ENCODE measurements around the gene SYCP2. TPM values are rescaled to one million over a fixed set of nuclear protein-coding genes. Genes with fewer than 3 reads are reported as not detected.

The SYCP2 gene, protein sequence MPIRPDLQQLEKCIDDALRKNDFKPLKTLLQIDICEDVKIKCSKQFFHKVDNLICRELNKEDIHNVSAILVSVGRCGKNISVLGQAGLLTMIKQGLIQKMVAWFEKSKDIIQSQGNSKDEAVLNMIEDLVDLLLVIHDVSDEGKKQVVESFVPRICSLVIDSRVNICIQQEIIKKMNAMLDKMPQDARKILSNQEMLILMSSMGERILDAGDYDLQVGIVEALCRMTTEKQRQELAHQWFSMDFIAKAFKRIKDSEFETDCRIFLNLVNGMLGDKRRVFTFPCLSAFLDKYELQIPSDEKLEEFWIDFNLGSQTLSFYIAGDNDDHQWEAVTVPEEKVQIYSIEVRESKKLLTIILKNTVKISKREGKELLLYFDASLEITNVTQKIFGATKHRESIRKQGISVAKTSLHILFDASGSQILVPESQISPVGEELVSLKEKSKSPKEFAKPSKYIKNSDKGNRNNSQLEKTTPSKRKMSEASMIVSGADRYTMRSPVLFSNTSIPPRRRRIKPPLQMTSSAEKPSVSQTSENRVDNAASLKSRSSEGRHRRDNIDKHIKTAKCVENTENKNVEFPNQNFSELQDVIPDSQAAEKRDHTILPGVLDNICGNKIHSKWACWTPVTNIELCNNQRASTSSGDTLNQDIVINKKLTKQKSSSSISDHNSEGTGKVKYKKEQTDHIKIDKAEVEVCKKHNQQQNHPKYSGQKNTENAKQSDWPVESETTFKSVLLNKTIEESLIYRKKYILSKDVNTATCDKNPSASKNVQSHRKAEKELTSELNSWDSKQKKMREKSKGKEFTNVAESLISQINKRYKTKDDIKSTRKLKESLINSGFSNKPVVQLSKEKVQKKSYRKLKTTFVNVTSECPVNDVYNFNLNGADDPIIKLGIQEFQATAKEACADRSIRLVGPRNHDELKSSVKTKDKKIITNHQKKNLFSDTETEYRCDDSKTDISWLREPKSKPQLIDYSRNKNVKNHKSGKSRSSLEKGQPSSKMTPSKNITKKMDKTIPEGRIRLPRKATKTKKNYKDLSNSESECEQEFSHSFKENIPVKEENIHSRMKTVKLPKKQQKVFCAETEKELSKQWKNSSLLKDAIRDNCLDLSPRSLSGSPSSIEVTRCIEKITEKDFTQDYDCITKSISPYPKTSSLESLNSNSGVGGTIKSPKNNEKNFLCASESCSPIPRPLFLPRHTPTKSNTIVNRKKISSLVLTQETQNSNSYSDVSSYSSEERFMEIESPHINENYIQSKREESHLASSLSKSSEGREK (N-terminal part only)
- not detected for polyA plus RNA-seq (2012; ENCODE audit: missing spikeins)

DNA sequence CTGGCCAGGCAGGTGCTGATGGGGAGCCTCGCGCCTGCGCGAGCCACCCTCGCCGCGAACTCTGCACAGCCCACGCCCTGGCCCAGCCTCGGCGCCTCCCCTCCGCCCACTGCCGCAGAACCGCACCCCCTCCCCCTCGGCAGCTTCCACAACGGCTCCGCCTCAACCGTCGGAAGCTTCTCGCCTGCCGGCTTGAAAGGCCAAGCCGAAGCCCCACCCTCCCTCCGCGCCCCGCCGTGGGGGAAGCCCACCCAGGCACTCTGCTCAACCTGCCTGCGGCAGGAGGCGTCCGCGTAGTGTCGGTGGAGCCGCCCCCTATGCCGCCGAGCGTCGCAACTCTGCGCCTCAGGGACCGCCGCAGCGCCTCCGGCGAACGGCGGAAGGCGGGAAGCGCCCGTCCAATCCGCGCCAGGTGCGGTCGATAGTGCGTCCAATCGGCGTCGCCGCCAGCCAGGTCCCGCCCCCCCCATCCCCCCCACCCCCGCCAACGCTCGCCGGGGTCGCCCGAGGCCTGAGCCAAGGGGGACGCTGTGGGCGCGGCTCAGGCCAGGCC is at the start of gene SYCP2:
SYCP2 (minus strand) TSS at position 342 of the 553 bp plus-strand sequence. CDS start 11,224 bp downstream, outside the sequence.
- TF ChIP-seq POLR2A (IDR thresholded peaks at IDR 0.05; ENCODE audit: low read depth, low read length) (no peak), TAF1 (IDR thresholded peaks at IDR 0.05; ENCODE audit: borderline replicate concordance, low read depth, low read length) (no peak), POLR2AphosphoS5 (IDR thresholded peaks at IDR 0.05; ENCODE audit: low read depth, low read length) (no peak)
- no peak for DNase-seq (ENCODE audit: insufficient read length)
- FAIRE-seq, result no peak

- no peak for TF ChIP-seq POLR2AphosphoS5 (IDR thresholded peaks at IDR 0.05; ENCODE audit: low read depth, low read length)
- TF ChIP-seq TAF1 (IDR thresholded peaks at IDR 0.05; ENCODE audit: borderline replicate concordance, low read depth, low read length), result no peak
- no peak for TF ChIP-seq POLR2A (IDR thresholded peaks at IDR 0.05; ENCODE audit: low read depth, low read length)
- FAIRE-seq (no peak), DNase-seq (ENCODE audit: insufficient read length) (no peak)
These were observed 49.6 kb upstream of the SYCP2 start for GRCh38 chr20:59983076-59983475.

GRCh38 chr20:59977086-59977485 is 43.6 kb upstream of the SYCP2 start:
- TF ChIP-seq TAF1 (IDR thresholded peaks at IDR 0.05; ENCODE audit: borderline replicate concordance, low read depth, low read length) (no peak), POLR2AphosphoS5 (IDR thresholded peaks at IDR 0.05; ENCODE audit: low read depth, low read length) (no peak), POLR2A (IDR thresholded peaks at IDR 0.05; ENCODE audit: low read depth, low read length) (no peak)
- FAIRE-seq, result no peak
- no peak for DNase-seq (ENCODE audit: insufficient read length)

DNA sequence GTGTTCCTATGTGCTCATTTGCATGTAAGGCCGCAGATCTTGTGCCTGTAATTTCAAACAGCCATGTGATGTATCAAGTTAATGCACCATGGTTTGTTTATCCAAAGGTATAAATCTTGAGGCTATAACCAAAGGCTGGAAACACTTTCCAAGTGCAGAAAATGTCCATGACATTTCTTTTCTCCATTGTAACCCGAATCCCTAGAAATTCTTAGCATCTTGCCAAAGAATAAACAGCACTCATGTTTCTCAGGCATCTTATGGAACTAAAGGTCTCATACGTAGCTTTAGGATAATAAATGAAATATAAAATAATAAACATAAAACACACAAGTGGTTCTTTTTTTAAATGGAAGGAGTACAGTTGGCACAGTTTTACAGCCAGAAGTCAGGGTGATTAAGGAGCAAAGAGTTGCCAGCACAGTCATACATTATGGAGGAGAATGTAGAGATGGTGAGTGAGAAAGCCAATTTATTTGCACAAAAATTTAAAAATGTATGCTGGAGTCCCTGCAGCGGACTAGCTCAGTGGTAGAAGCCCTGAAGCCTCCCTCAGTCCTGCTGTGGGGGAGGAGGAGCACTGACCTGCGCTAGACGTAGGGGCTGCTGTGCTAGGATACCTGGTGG is 42.8 kb upstream of the SYCP2 start:
- no peak for TF ChIP-seq POLR2AphosphoS5 (IDR thresholded peaks at IDR 0.05; ENCODE audit: low read depth, low read length)
- no peak for TF ChIP-seq TAF1 (IDR thresholded peaks at IDR 0.05; ENCODE audit: borderline replicate concordance, low read depth, low read length)
- no peak for TF ChIP-seq POLR2A (IDR thresholded peaks at IDR 0.05; ENCODE audit: low read depth, low read length)
- FAIRE-seq (no peak), DNase-seq (ENCODE audit: insufficient read length) (no peak)

DNA sequence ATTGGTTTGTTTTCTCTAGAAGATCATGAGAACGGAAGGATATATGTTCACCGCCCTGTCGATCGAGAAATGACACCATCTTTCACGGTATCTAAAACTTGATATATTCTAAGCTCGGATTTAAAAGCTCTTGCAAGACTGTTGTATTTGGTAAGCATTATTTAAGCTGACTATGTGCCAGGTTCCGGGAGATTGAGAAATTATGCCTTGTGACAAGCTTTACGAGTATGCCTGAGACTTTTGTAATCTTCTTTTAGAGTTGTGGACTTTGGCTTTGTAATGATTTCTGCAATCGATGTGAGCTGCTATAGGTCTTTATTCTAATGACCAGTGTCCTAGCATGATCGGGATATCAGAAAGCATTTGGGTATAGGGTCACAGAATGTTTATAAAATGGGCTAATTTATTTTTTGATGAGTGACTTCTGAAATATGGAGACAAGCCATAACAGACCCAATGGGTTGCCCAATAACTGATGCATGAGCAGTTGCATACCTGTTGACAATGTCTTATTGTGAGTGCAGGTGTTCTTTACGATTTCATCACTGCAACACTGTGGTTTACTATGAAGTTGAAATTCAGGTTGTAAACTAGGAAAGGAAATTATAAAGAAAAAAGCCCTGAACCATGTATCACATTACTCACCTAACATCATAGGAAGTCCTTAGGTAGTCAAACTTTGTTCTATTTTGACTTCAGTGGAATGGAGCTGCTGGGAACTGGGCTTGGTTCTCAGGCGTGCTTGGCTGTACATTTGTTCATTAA is 38.8 kb upstream of the SYCP2 start:
- FAIRE-seq (no peak), DNase-seq (ENCODE audit: insufficient read length) (no peak)
- TF ChIP-seq POLR2AphosphoS5 (IDR thresholded peaks at IDR 0.05; ENCODE audit: low read depth, low read length) (no peak), POLR2A (IDR thresholded peaks at IDR 0.05; ENCODE audit: low read depth, low read length) (no peak), TAF1 (IDR thresholded peaks at IDR 0.05; ENCODE audit: borderline replicate concordance, low read depth, low read length) (no peak)

DNA sequence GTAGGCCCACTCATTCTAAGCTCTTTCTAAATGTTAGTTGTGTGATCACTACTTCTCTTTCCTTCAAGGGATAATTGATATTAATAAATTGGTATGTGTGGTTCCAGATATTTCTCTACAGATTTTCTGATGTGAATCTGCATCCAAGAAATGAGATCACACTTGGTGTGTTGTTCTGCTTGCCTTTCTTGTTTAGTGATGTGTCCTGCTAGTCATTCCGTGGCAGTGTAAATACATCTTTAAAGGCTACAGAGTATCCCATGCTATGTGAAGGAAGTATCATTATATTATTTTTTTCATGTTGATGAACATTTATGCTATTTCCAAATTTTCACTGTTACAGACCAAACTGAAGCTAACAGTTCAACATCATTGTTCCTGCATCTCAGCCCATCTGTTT is 38.0 kb upstream of the SYCP2 start:
- DNase-seq (ENCODE audit: insufficient read length) (no peak), FAIRE-seq (no peak)
- no peak for TF ChIP-seq TAF1 (IDR thresholded peaks at IDR 0.05; ENCODE audit: borderline replicate concordance, low read depth, low read length)

GRCh38 chr20:59966428-59966827 is 33.0 kb upstream of the SYCP2 start:
- FAIRE-seq (no peak), DNase-seq (ENCODE audit: insufficient read length) (no peak)

DNA sequence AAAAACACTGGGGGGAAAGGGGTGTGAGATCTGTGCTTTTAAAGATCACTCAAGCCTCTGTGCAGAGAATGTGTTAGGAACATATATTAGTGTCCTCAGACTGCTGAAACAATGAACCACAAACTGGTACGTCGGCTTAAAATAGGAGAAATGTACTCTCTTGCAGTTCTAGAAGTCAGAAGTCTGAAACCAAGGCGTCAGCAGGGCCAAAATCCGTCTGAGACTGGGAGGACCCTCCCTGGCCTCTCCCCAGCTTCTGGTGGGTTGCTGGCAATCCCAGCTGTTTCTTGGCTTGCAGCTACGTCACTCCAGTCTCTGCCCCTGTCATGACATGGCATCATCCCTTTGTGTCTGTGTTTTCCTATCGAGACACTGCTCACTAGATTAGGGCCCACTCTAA is 28.7 kb upstream of the SYCP2 start:
- no peak for FAIRE-seq
- TF ChIP-seq TAF1 (IDR thresholded peaks at IDR 0.05; ENCODE audit: borderline replicate concordance, low read depth, low read length) (no peak), POLR2A (IDR thresholded peaks at IDR 0.05; ENCODE audit: low read depth, low read length) (no peak), POLR2AphosphoS5 (IDR thresholded peaks at IDR 0.05; ENCODE audit: low read depth, low read length) (no peak)
- DNase-seq (ENCODE audit: insufficient read length), result no peak

More at GRCh38 chr20:59966428-59966827, 33.0 kb upstream of the SYCP2 start:
- TF ChIP-seq TAF1 (IDR thresholded peaks at IDR 0.05; ENCODE audit: borderline replicate concordance, low read depth, low read length) (no peak), POLR2AphosphoS5 (IDR thresholded peaks at IDR 0.05; ENCODE audit: low read depth, low read length) (no peak), POLR2A (IDR thresholded peaks at IDR 0.05; ENCODE audit: low read depth, low read length) (no peak)

DNA sequence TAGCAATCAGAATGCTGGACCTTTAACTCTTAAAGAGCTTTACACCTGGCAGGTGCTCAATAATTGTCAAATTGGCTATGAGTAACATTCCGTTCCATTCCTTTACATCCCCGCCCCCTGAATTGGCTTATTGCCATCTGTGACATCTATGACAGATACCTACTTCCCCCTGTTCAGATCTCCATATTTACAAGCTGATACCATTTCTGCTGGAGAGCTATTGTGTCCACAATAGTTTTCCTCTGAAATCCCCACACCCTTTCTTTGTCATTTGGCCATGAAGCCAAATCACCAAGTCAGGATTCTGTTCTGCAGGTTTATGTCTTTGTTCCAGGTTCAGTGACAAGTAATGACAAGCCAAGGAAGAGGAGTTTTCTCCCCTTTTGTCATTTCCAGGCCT is 28.0 kb upstream of the SYCP2 start:
- TF ChIP-seq POLR2A (IDR thresholded peaks at IDR 0.05; ENCODE audit: low read depth, low read length) (no peak), TAF1 (IDR thresholded peaks at IDR 0.05; ENCODE audit: borderline replicate concordance, low read depth, low read length) (no peak), POLR2AphosphoS5 (IDR thresholded peaks at IDR 0.05; ENCODE audit: low read depth, low read length) (no peak)
- DNase-seq (ENCODE audit: insufficient read length), result no peak
- no peak for FAIRE-seq

- TF ChIP-seq POLR2A (IDR thresholded peaks at IDR 0.05; ENCODE audit: low read depth, low read length) (no peak), POLR2AphosphoS5 (IDR thresholded peaks at IDR 0.05; ENCODE audit: low read depth, low read length) (no peak), TAF1 (IDR thresholded peaks at IDR 0.05; ENCODE audit: borderline replicate concordance, low read depth, low read length) (no peak)
- DNase-seq (ENCODE audit: insufficient read length), result no peak
- FAIRE-seq, result no peak
These were observed 25.2 kb upstream of the SYCP2 start for GRCh38 chr20:59958626-59959025.

Measured in GM12892 (cell line).